Lower leg skin (tissue), 4 donors: Measurements from ENCODE around the gene ATP11B. TPM values are rescaled to one million over a fixed set of nuclear protein-coding genes. Genes with fewer than 3 reads are reported as not detected.
A peak's percentile ranks its signal among the peaks of the same experiment; 100 is the strongest.

Source experiments
- DNase-seq, 2 donors: peaks; one replicate each; pipeline ENCODE4 v3.0.0-alpha.2; 2019; ENCODE audit warnings: low spot score in 2 of 2
- H3K4me3 ChIP-seq: fragments of 200-600 bp; sonication (generic); 2 replicates; pipeline ENCODE4 v1.5.1; 2017; ENCODE audit warnings: mild to moderate bottlenecking, low read depth; ENCODE audit not compliant: poor library complexity, severe bottlenecking
- CTCF ChIP-seq, 3 donors: fragments of 450-650 bp; IDR thresholded peaks; one replicate each; pipeline ENCODE4 v1.5.1; 2016; ENCODE audit warnings: antibody characterized with exemption in 3 of 3, mild to moderate bottlenecking in 3 of 3, moderate library complexity in 2 of 3
- POLR2A ChIP-seq, 2 donors: fragments of 450-650 bp; IDR thresholded peaks; one replicate each; pipeline ENCODE4 v1.6.1; 2016 to 2017; ENCODE audit warnings: antibody characterized with exemption in 2 of 2, mild to moderate bottlenecking in 1 of 2, moderate library complexity in 1 of 2
- WGBS, 2 donors: methylation state at CpG; one replicate each; pipeline ENCODE4 v1.1.5; 2018; 5-methylcytosine and 5-hydroxymethylcytosine counted together
- intact Hi-C: fragments of 100-400 bp; cut with DNase I; formaldehyde crosslinking; loops from one replicate; pipeline ENCODE4 v1.15.0; 2023; ENCODE audit warnings: low total_unique reads
- total RNA-seq, 4 donors: library from RNA; depleted of rRNA; stranded (reverse); fragments of >200 nt; gene quantifications; one replicate each; pipeline ENCODE4 v1.1.0, GENCODE V29; 2016

Gene ATP11B
- total RNA-seq, 4 donors from 2014 or later: 109 to 148 (median 116) TPM

GRCh38 chr3:182962166-182962565, 168.9 kb downstream of the ATP11B start:
- TF ChIP-seq CTCF (IDR thresholded peaks at IDR 0.05) (no peak), POLR2A (IDR thresholded peaks at IDR 0.05) (no peak)
- no peak overlapping the region for H3K4me3 ChIP-seq
- intact Hi-C loops: no loop called here
- no peak for DNase-seq

GRCh38 chr3:182964179-182964578, 170.9 kb downstream of the ATP11B start:
- intact Hi-C loops: no loop called here
- TF ChIP-seq POLR2A (IDR thresholded peaks at IDR 0.05): no peak
- no peak for TF ChIP-seq CTCF (IDR thresholded peaks at IDR 0.05)
- no peak for DNase-seq
- no peak overlapping the region for H3K4me3 ChIP-seq
- 88 to 98% methylated on average over 1 of the region's 1 CpG for WGBS, 2 donors

GRCh38 chr3:182965861-182966366, 172.6 kb downstream of the ATP11B start:
- TF ChIP-seq POLR2A (IDR thresholded peaks at IDR 0.05) (no peak), CTCF (IDR thresholded peaks at IDR 0.05) (no peak)
- 86 to 88% methylated on average over 9 of the region's 9 CpGs for WGBS, 2 donors
- peak in 1 of 2 donors; percentile 54 for DNase-seq
- no peak overlapping the region for H3K4me3 ChIP-seq
- intact Hi-C loops: no loop called here

- WGBS, 2 donors: 89 to 91% methylated on average over 6 of the region's 6 CpGs
- intact Hi-C loops: no loop called here
- TF ChIP-seq CTCF (IDR thresholded peaks at IDR 0.05): no peak
- no peak for TF ChIP-seq POLR2A (IDR thresholded peaks at IDR 0.05)
- no peak overlapping the region for H3K4me3 ChIP-seq
- peak in 1 of 2 donors; percentile 37 for DNase-seq
These were observed 174.2 kb downstream of the ATP11B start for GRCh38 chr3:182967218-182968204.

GRCh38 chr3:182969277-182969676, 176.0 kb downstream of the ATP11B start:
- no peak for TF ChIP-seq POLR2A (IDR thresholded peaks at IDR 0.05)
- no peak for TF ChIP-seq CTCF (IDR thresholded peaks at IDR 0.05)
- H3K4me3 ChIP-seq: no peak overlapping the region
- intact Hi-C loops: no loop called here
- no peak for DNase-seq
